HEK293T (cell line): ENCODE data around the gene SKIL.

Experiments
- ARNT ChIP-seq: fragments of 450-650 bp; IDR thresholded peaks from 2 replicates; pipeline ENCODE4 v1.6.1; 2017; ENCODE audit warnings: mild to moderate bottlenecking
- BHLHE40 ChIP-seq: fragments of 450-650 bp; IDR thresholded peaks from 2 replicates; pipeline ENCODE4 v1.6.1; 2016; ENCODE audit warnings: mild to moderate bottlenecking, moderate library complexity, borderline replicate concordance
- CTBP1 ChIP-seq: fragments of 450-650 bp; IDR thresholded peaks from 2 replicates; pipeline ENCODE4 v1.6.1; 2016; ENCODE audit warnings: borderline replicate concordance
- ELF4 ChIP-seq: fragments of 450-650 bp; IDR thresholded peaks from 2 replicates; pipeline ENCODE4 v1.6.1; 2017; ENCODE audit warnings: antibody characterized with exemption
- FOXA1 ChIP-seq: fragments of 450-650 bp; IDR thresholded peaks from 2 replicates; pipeline ENCODE4 v1.6.1; 2016; ENCODE audit warnings: mild to moderate bottlenecking
- FOXK2 ChIP-seq: fragments of 450-650 bp; IDR thresholded peaks from 2 replicates; pipeline ENCODE4 v1.6.1; 2016; ENCODE audit warnings: mild to moderate bottlenecking
- FOXM1 ChIP-seq: fragments of 450-650 bp; IDR thresholded peaks from 2 replicates; pipeline ENCODE4 v1.6.1; 2017; ENCODE audit warnings: mild to moderate bottlenecking, borderline replicate concordance
- L3MBTL2 ChIP-seq: fragments of 450-650 bp; conservative IDR thresholded peaks from 2 replicates; pipeline ENCODE4 v1.6.1; 2016; ENCODE audit warnings: mild to moderate bottlenecking
- NFRKB ChIP-seq: fragments of 450-650 bp; IDR thresholded peaks from 2 replicates; pipeline ENCODE4 v1.6.1; 2016; ENCODE audit warnings: mild to moderate bottlenecking, moderate library complexity
- SP1 ChIP-seq: fragments of 450-650 bp; IDR thresholded peaks from 2 replicates; pipeline ENCODE4 v1.6.1; 2017
- SUZ12 ChIP-seq: fragments of 450-650 bp; IDR thresholded peaks from 2 replicates; pipeline ENCODE4 v1.6.1; 2016; ENCODE audit warnings: mild to moderate bottlenecking
- TARDBP ChIP-seq: fragments of 450-650 bp; IDR thresholded peaks from 2 replicates; pipeline ENCODE4 v1.6.1; 2016

- TF ChIP-seq CTBP1 (no peak), L3MBTL2 (no peak), FOXM1 (no peak), BHLHE40 (no peak), NFRKB (no peak), FOXK2 (no peak), SP1 (no peak), FOXA1 (no peak), ARNT (no peak), SUZ12 (no peak), ELF4 (no peak), TARDBP (no peak)
These were observed 79.2 kb downstream of the SKIL start for GRCh38 chr3:170436697-170437096.
